Prostate gland (tissue), 2 donors: ENCODE data around the gene ELMO1.

ENCODE experiments used
- POLR2A ChIP-seq: fragments of 450-650 bp; IDR thresholded peaks from one replicate; pipeline ENCODE4 v1.6.1; 2016; ENCODE audit warnings: antibody characterized with exemption, mild to moderate bottlenecking
- POLR2AphosphoS5 ChIP-seq: sonication (generic); formaldehyde crosslinking; IDR thresholded peaks from one replicate; pipeline ENCODE4 v1.6.1; 2017; ENCODE audit warnings: antibody characterized with exemption
- TF ChIP-seq, protein P1 (sequence below), 4 experiments: fragments of 200-600 bp in 2 of 4; fragments of 450-650 bp in 2 of 4; sonication (generic) in 2 of 4; IDR thresholded peaks; 1 replicate in 3 of 4; 2 replicates in 1 of 4; pipeline ENCODE4 v1.5.1; 2016 to 2019; ENCODE audit warnings: antibody characterized with exemption in 4 of 4, mild to moderate bottlenecking in 2 of 4, moderate library complexity in 2 of 4

DNA sequence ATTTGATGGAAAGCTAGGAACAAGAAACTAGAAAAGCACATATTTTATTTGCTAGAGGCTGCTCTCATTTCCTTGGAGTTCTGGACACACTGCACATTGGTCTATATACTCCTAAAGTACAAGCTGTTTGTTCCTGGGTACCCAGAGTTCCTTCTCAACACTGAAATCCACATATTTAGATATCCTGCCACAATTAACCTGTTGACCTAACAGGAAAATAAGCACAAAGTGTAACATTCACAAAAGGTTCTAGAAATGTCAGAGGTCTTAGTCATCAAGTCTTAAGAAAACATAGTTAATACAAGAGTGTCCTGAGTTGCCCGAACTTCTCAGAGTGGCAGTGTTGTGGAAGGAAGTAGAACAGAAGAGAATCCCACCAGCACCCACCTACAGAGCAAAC is 115.6 kb downstream of the ELMO1 start:
- TF ChIP-seq POLR2A (no peak), POLR2AphosphoS5 (no peak)
- TF ChIP-seq, protein P1, sequence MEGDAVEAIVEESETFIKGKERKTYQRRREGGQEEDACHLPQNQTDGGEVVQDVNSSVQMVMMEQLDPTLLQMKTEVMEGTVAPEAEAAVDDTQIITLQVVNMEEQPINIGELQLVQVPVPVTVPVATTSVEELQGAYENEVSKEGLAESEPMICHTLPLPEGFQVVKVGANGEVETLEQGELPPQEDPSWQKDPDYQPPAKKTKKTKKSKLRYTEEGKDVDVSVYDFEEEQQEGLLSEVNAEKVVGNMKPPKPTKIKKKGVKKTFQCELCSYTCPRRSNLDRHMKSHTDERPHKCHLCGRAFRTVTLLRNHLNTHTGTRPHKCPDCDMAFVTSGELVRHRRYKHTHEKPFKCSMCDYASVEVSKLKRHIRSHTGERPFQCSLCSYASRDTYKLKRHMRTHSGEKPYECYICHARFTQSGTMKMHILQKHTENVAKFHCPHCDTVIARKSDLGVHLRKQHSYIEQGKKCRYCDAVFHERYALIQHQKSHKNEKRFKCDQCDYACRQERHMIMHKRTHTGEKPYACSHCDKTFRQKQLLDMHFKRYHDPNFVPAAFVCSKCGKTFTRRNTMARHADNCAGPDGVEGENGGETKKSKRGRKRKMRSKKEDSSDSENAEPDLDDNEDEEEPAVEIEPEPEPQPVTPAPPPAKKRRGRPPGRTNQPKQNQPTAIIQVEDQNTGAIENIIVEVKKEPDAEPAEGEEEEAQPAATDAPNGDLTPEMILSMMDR (IDR thresholded peaks at IDR 0.05): no peak
